Activated CD4-positive, alpha-beta T cell treated with anti-CD3 and anti-CD28 coated beads for 36 hours (primary cell): Measurements from ENCODE around the gene MTUS2. TPM values are rescaled to one million over a fixed set of nuclear protein-coding genes. Genes with fewer than 3 reads are reported as not detected.
A peak's percentile ranks its signal among the peaks of the same experiment; 100 is the strongest.

Experiments
- ATAC-seq: fragments of 200-7000 bp; cut with Tn5 transposase; one replicate; pipeline ENCODE4 v1.10.0; 2021; ENCODE audit warnings: mild to moderate bottlenecking, moderate library complexity
- CTCF ChIA-PET: fragments of 350-600 bp; sonication (Branson Sonifier 250); formaldehyde crosslinking; loops from one replicate; lab custom pipeline; 2021; ENCODE audit warnings: antibody characterized with exemption; lab: Charles Lee
- POLR2A ChIA-PET: fragments of 350-600 bp; sonication (Branson Sonifier 250); formaldehyde crosslinking; loops from one replicate; lab custom pipeline; 2021; ENCODE audit warnings: antibody characterized with exemption, inconsistent platforms; lab: Charles Lee
- DNase-seq: peaks from one replicate; pipeline ENCODE4 v3.0.0-alpha.2; 2020
- H3K27ac Mint-ChIP-seq: one replicate; pipeline ENCODE4 v1.8.0; 2021; ENCODE audit warnings: mixed read lengths
- H3K27me3 Mint-ChIP-seq: one replicate; pipeline ENCODE4 v1.8.0; 2021; ENCODE audit warnings: mixed read lengths
- H3K36me3 Mint-ChIP-seq: one replicate; pipeline ENCODE4 v1.8.0; 2021; ENCODE audit warnings: low read depth, mixed read lengths
- H3K4me1 Mint-ChIP-seq: one replicate; pipeline ENCODE4 v1.8.0; 2021; ENCODE audit warnings: mixed read lengths
- H3K4me3 Mint-ChIP-seq: one replicate; pipeline ENCODE4 v1.8.0; 2021; ENCODE audit warnings: mild to moderate bottlenecking, moderate library complexity, mixed read lengths
- H3K9me3 Mint-ChIP-seq: one replicate; pipeline ENCODE4 v1.8.0; 2021; ENCODE audit warnings: low read depth, mixed read lengths
- intact Hi-C, 2 experiments: fragments of 100-400 bp; cut with DNase I in 1 of 2; cut with micrococcal nuclease in 1 of 2; formaldehyde crosslinking; loops; one replicate each; pipeline versions ENCODE4 v1.14.2 to v1.15.1; 2022 to 2024; cut with DNase I, micrococcal nuclease
- total RNA-seq, 2 experiments: library from RNA; stranded (reverse); gene quantifications; one replicate each; pipeline ENCODE4 v1.2.3, GENCODE V29; 2021

The MTUS2 gene
- total RNA-seq, 2 experiments from 2014 or later = 0.05 TPM; not detected in 1

- ChIA-PET POLR2A (no interaction called here), CTCF (interaction anchor here (0.7 kb wide), 1 partner anchor 574 kb away, joined by 3 read pairs; no protein-coding TSS in a partner anchor)
- no peak for ATAC-seq
- no peak overlapping the region for H3K27ac Mint-ChIP-seq
- no peak overlapping the region for H3K4me3 Mint-ChIP-seq
- no peak for DNase-seq
- no peaks in the 10 kb centered on the region for H3K9me3 Mint-ChIP-seq
- H3K27me3 Mint-ChIP-seq = no peaks in the 10 kb centered on the region
- intact Hi-C loops = loop anchor here in 1 of 2 experiments (2.0 kb wide), 1 partner anchor 19 kb away; no protein-coding TSS in a partner anchor
- peaks cover 54% of the 10 kb centered on the region for H3K36me3 Mint-ChIP-seq
- H3K4me1 Mint-ChIP-seq = peaks cover 30% of the 10 kb centered on the region
Observed at GRCh38 chr13:29537736-29538651, 717.9 kb downstream of the MTUS2 start.

- CTCF ChIA-PET = no interaction called here
- Mint-ChIP-seq H3K36me3 (peaks cover 53% of the 10 kb centered on the region), H3K27me3 (no peaks in the 10 kb centered on the region), H3K4me3 (no peak overlapping the region), H3K27ac (no peak overlapping the region), H3K4me1 (peaks cover 36% of the 10 kb centered on the region), H3K9me3 (no peaks in the 10 kb centered on the region)
- POLR2A ChIA-PET = no interaction called here
- DNase-seq = no peak
- intact Hi-C loops = loop anchor here in 1 of 2 experiments (2.0 kb wide), 1 partner anchor 20 kb away; no protein-coding TSS in a partner anchor
- ATAC-seq = no peak
Observed at GRCh38 chr13:29538652-29539040, 718.5 kb downstream of the MTUS2 start.

DNA sequence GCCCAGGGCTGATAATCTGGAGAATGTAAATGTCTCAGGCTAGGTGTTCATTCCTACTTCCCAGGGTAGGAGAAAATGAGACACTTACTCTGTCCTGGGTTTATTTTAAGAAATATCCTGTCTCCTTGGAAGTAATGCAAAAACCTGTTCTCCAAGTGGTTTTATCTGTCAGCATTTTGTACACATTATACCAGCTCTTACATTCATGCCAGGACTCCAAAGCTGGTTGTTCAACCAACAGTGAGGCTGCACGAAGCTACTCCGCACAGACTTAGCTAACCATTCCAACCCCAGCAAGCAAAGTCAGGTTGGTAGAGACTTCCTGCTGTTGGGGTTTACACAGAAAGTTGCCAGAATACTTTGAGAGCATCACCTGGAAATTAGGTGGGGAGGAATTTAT, 719.7 kb downstream of the MTUS2 start:
- intact Hi-C loops = loop anchor here in 1 of 2 experiments (2.0 kb wide), 1 partner anchor 21 kb away; no protein-coding TSS in a partner anchor
- Mint-ChIP-seq H3K27me3 (no peaks in the 10 kb centered on the region), H3K36me3 (peaks cover 49% of the 10 kb centered on the region), H3K4me1 (peaks cover 47% of the 10 kb centered on the region), H3K4me3 (no peak overlapping the region), H3K9me3 (no peaks in the 10 kb centered on the region), H3K27ac (no peak overlapping the region)
- ChIA-PET CTCF (no interaction called here), POLR2A (no interaction called here)
- ATAC-seq = no peak
- no peak for DNase-seq

DNA sequence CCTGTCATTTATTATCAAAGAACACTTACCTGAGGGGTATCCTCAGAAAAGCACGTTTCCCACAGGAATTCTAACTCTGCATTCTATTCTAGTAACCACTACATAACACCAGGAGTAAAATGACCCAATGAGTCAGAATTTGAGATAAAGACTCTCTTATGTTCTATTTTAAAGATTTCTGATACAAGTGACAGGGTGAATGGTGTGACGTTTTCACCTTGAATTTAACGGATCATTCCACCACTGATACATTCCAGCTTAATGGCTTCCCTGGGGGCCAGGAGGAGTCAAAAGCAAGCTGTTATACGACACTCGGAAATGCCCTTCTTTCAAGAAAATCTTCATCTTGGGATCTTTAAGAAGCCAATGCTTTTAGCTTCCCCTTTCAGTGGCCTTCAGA, 720.2 kb downstream of the MTUS2 start:
- CTCF ChIA-PET = no interaction called here
- H3K36me3 Mint-ChIP-seq = peaks cover 51% of the 10 kb centered on the region
- no peaks in the 10 kb centered on the region for H3K27me3 Mint-ChIP-seq
- H3K4me1 Mint-ChIP-seq = peaks cover 50% of the 10 kb centered on the region
- H3K4me3 Mint-ChIP-seq = no peak overlapping the region
- no peak overlapping the region for H3K27ac Mint-ChIP-seq
- POLR2A ChIA-PET = no interaction called here
- DNase-seq = no peak
- no peaks in the 10 kb centered on the region for H3K9me3 Mint-ChIP-seq
- no peak for ATAC-seq
- intact Hi-C loops = no loop called here

GRCh38 chr13:29540799-29541198, 720.7 kb downstream of the MTUS2 start:
- intact Hi-C loops = no loop called here
- DNase-seq = no peak
- Mint-ChIP-seq H3K36me3 (peaks cover 47% of the 10 kb centered on the region), H3K27me3 (no peaks in the 10 kb centered on the region), H3K4me3 (no peak overlapping the region), H3K4me1 (peaks cover 54% of the 10 kb centered on the region), H3K27ac (peak overlapping the region; percentile 74), H3K9me3 (no peaks in the 10 kb centered on the region)
- no peak for ATAC-seq
- ChIA-PET CTCF (no interaction called here), POLR2A (no interaction called here)

DNA sequence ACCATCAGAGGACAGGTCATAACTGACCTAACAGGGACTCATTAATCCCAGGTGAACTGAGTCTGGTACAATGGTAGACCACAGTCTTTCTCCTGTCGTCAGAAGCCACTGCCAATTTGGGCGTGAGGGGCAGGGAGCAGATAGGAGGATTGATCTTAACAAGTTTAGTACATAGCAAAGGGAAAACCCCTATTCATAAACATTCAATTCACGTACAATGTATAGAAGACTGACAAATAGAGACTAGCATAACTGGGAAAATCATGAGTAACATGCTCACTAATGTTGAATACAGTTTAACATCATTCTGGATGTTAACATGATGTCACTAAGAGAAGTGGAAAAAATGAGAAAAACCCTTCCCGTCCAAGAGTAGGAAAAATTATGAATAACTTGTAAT, 721.3 kb downstream of the MTUS2 start:
- POLR2A ChIA-PET = no interaction called here
- no peak overlapping the region for H3K4me3 Mint-ChIP-seq
- H3K4me1 Mint-ChIP-seq = peaks cover 55% of the 10 kb centered on the region
- CTCF ChIA-PET = no interaction called here
- intact Hi-C loops = no loop called here
- no peaks in the 10 kb centered on the region for H3K27me3 Mint-ChIP-seq
- H3K36me3 Mint-ChIP-seq = peaks cover 43% of the 10 kb centered on the region
- H3K9me3 Mint-ChIP-seq = no peaks in the 10 kb centered on the region
- peak; percentile 40 for DNase-seq
- peak; percentile 69 for ATAC-seq
- peak overlapping the region; percentile 74 for H3K27ac Mint-ChIP-seq

GRCh38 chr13:29542381-29542780, 722.2 kb downstream of the MTUS2 start:
- ChIA-PET POLR2A (interaction anchor here (0.6 kb wide), 3 partner anchors 10 to 308 kb away, joined by 3 to 4 read pairs (median 3); no protein-coding TSS in a partner anchor), CTCF (interaction anchor here (0.6 to 1.0 kb wide), 2 partner anchors 13 to 707 kb away, joined by 3 read pairs; no protein-coding TSS in a partner anchor)
- peaks cover 48% of the 10 kb centered on the region for H3K36me3 Mint-ChIP-seq
- peaks cover 55% of the 10 kb centered on the region for H3K4me1 Mint-ChIP-seq
- H3K27me3 Mint-ChIP-seq = no peaks in the 10 kb centered on the region
- peak overlapping the region; percentile 65 for H3K27ac Mint-ChIP-seq
- H3K9me3 Mint-ChIP-seq = no peaks in the 10 kb centered on the region
- intact Hi-C loops = loop anchor here in 1 of 2 experiments (2.0 kb wide), 1 partner anchor 52 kb away; the partner anchor contains the start of gene SLC7A1
- DNase-seq (no peak), ATAC-seq (no peak)
- H3K4me3 Mint-ChIP-seq = no peak overlapping the region

GRCh38 chr13:29543230-29544215, 723.4 kb downstream of the MTUS2 start:
- ChIA-PET POLR2A (interaction anchor here (0.6 kb wide), 1 partner anchor 11 kb away, joined by 3 read pairs; no protein-coding TSS in a partner anchor), CTCF (interaction anchor here (0.6 kb wide), 1 partner anchor 32 kb away, joined by 3 read pairs; no protein-coding TSS in a partner anchor)
- Mint-ChIP-seq H3K4me1 (peaks cover 52% of the 10 kb centered on the region), H3K9me3 (no peaks in the 10 kb centered on the region), H3K27ac (peak overlapping the region; percentile 66), H3K4me3 (no peak overlapping the region), H3K36me3 (peaks cover 49% of the 10 kb centered on the region), H3K27me3 (no peaks in the 10 kb centered on the region)
- peak; percentile 85 for DNase-seq
- intact Hi-C loops = loop anchor here (1.0 to 2.0 kb wide), 2 partner anchors 51 to 52 kb away; partner anchors contain the start of gene SLC7A1 (in 2 of the 2)
- ATAC-seq = peak; percentile 98

DNA sequence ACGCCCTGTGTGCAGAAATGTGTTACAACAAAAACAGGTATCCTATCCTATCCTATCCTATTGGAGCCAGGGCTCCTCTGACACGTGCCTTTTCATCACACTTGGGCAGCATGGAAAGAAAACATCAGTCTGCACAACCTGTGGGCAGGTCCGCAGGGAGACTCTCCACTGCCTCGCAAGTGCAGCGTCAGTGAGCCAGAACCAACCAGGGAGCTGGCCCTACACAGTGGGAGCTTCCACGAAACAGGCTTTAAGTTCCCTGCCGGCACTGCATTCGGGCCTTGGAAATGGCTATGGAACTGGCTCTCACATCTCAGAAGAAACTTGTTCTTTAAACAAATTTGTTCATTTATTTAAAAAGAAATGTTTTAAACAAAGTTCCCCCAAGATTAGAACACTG, 725.8 kb downstream of the MTUS2 start:
- ChIA-PET POLR2A (no interaction called here), CTCF (interaction anchor here (1.0 kb wide), 1 partner anchor 162 kb away, joined by 3 read pairs; no protein-coding TSS in a partner anchor)
- Mint-ChIP-seq H3K4me1 (peaks cover 45% of the 10 kb centered on the region), H3K4me3 (no peak overlapping the region), H3K9me3 (no peaks in the 10 kb centered on the region), H3K27ac (no peak overlapping the region), H3K36me3 (peaks cover 60% of the 10 kb centered on the region), H3K27me3 (no peaks in the 10 kb centered on the region)
- DNase-seq = no peak
- no peak for ATAC-seq
- intact Hi-C loops = no loop called here

DNA sequence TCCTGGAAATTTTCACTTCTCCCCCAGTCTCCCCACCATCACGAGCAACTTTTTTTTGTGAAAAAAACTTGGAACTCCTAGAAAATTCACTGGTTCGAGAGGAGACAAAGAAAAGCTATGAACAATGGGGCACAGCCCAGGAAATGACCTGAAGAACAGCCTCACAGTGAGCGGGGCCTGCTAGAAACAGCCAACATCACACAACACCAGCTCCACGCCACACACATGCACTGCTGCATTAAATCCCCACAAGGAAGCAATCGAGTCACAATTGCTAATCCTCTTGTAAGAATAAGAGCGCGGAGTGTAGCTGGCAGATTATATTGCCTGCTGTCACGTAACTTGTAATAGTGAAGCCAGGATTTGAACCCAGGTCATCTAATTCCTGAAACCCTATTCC, 726.5 kb downstream of the MTUS2 start:
- ATAC-seq (no peak), DNase-seq (no peak)
- Mint-ChIP-seq H3K27me3 (no peaks in the 10 kb centered on the region), H3K36me3 (peaks cover 60% of the 10 kb centered on the region), H3K27ac (peak overlapping the region; percentile 24), H3K9me3 (no peaks in the 10 kb centered on the region), H3K4me1 (peaks cover 38% of the 10 kb centered on the region), H3K4me3 (no peak overlapping the region)
- intact Hi-C loops = no loop called here
- ChIA-PET POLR2A (no interaction called here), CTCF (interaction anchor here (0.7 to 1.0 kb wide), 3 partner anchors 21 to 161 kb away, joined by 3 to 4 read pairs (median 3); no protein-coding TSS in a partner anchor)
